AG09309 (cell line): ENCODE results near the gene NUP205.

Experiments used
- DNase-seq: peaks from one replicate; pipeline ENCODE4 v3.0.0-alpha.2; 2010; ENCODE audit warnings: low read depth
- H3K4me3 ChIP-seq: 2 replicates; pipeline ENCODE4 v1.5.1; 2011; ENCODE audit warnings: mild to moderate bottlenecking, low read depth, low read length, moderate library complexity; ENCODE audit not compliant: control insufficient read depth
- TF ChIP-seq, protein P1 (sequence below): IDR thresholded peaks from 2 replicates; pipeline ENCODE4 v1.5.1; 2011; ENCODE audit warnings: mild to moderate bottlenecking, low read depth, low read length, inconsistent platforms; ENCODE audit not compliant: insufficient read depth, control insufficient read depth; ENCODE audit errors: missing control alignments

Gene NUP205

GRCh38 chr7:135558881-135559280 lies 1.2 kb downstream of the NUP205 start:
- DNase-seq: no peak
- TF ChIP-seq, protein P1, sequence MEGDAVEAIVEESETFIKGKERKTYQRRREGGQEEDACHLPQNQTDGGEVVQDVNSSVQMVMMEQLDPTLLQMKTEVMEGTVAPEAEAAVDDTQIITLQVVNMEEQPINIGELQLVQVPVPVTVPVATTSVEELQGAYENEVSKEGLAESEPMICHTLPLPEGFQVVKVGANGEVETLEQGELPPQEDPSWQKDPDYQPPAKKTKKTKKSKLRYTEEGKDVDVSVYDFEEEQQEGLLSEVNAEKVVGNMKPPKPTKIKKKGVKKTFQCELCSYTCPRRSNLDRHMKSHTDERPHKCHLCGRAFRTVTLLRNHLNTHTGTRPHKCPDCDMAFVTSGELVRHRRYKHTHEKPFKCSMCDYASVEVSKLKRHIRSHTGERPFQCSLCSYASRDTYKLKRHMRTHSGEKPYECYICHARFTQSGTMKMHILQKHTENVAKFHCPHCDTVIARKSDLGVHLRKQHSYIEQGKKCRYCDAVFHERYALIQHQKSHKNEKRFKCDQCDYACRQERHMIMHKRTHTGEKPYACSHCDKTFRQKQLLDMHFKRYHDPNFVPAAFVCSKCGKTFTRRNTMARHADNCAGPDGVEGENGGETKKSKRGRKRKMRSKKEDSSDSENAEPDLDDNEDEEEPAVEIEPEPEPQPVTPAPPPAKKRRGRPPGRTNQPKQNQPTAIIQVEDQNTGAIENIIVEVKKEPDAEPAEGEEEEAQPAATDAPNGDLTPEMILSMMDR: no peak
- peak overlapping the region; percentile 91; the same call in 1 of the 2 replicates for H3K4me3 ChIP-seq

GRCh38 chr7:135560631-135561030 lies 2.9 kb downstream of the NUP205 start:
- no peak for DNase-seq
- H3K4me3 ChIP-seq: no peak overlapping the region
- TF ChIP-seq, protein P1: no peak

- no peak for DNase-seq
- H3K4me3 ChIP-seq: no peak overlapping the region
- TF ChIP-seq, protein P1: no peak
These were observed 5.0 kb downstream of the NUP205 start for GRCh38 chr7:135562720-135563119.

- DNase-seq: no peak
- TF ChIP-seq, protein P1: no peak
- no peak overlapping the region for H3K4me3 ChIP-seq
These were observed 14.1 kb downstream of the NUP205 start for GRCh38 chr7:135571834-135572233.

DNA sequence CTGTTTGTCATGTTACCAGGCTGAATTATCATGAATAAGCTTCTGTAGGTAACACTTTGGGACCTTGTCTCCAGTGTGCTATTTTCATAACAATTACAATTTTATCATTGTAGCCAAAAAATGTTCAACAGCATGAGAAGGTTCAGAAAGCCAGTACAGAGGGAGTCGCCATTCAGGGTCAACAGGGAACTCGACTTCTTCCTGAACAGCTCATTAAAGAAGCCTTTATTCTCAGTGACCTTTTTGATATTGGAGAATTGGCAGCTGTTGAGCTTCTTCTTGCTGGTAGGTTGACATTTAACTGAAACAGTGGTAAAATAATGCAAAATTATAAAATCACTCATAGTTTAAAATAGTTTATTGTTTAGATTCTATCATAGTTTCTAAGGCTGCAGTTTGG lies 15.8 kb downstream of the NUP205 start:
- DNase-seq: no peak

DNA sequence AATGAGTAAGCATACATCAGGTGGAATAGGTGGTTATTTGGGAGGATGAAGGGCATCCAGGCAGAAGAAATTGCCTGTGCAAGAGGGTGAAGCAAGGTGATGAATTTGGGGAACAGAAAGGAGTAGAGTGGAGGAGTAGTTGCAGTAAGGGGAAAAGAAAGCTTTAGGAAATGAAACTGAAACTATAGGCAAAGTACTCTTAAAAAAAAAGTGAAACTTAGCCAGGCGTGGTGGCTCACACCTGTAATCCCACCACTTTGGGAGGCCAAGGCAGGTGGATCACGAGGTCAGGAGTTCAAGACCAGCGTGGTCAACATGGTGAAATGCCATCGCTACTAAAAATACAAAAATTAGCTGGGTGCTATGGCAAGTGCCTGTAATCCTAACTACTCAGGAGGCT lies 17.6 kb downstream of the NUP205 start:
- TF ChIP-seq, protein P1: no peak
- no peak for DNase-seq
- no peak overlapping the region for H3K4me3 ChIP-seq

More for the DNA sequence above, 15.8 kb downstream of the NUP205 start:
- TF ChIP-seq, protein P1: no peak
- H3K4me3 ChIP-seq: no peak overlapping the region

DNA sequence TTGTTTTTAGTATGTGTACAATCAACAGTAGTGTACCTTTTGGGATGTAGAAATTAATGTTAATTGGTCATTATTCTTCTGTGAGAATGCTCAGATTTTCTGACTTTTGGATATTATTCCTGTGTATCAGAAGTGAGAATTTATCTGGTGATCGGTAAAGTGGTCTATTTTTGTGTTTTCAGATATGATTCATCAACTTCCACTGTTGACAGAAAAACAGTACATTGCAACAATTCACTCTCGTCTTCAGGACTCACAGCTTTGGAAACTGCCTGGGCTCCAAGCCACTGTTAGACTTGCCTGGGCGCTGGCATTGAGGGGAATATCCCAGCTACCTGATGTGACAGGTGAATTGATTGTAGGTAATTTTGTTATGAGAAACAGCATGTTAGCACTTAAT lies 20.9 kb downstream of the NUP205 start:
- H3K4me3 ChIP-seq: no peak overlapping the region
- no peak for DNase-seq
- TF ChIP-seq, protein P1: no peak
